ENCODE results near the gene GDPD4.

GDPD4 gene

GRCh38 chr11:77231800-77232199, 69.7 kb downstream of the GDPD4 start:
- DNase-seq, result no peak

GRCh38 chr11:77230878-77231605, 70.4 kb downstream of the GDPD4 start:
- DNase-seq, result no peak

GRCh38 chr11:77223797-77224196, 77.7 kb downstream of the GDPD4 start:
- DNase-seq, result no peak

- no peak for DNase-seq
These were observed 84.3 kb downstream of the GDPD4 start for GRCh38 chr11:77217156-77217555.

- no peak for DNase-seq
These were observed 86.4 kb downstream of the GDPD4 start for GRCh38 chr11:77215106-77215505.

- DNase-seq, result no peak
These were observed 86.9 kb downstream of the GDPD4 start for GRCh38 chr11:77214557-77214956.

- no peak for DNase-seq
These were observed 87.7 kb downstream of the GDPD4 start for GRCh38 chr11:77213589-77214428.

GRCh38 chr11:77213029-77213579, 88.4 kb downstream of the GDPD4 start:
- DNase-seq, result no peak

GRCh38 chr11:77212314-77213007, 89.0 kb downstream of the GDPD4 start:
- no peak for DNase-seq

- DNase-seq, result no peak
These were observed 89.8 kb downstream of the GDPD4 start for GRCh38 chr11:77211594-77212251.

GRCh38 chr11:77211040-77211451, 90.4 kb downstream of the GDPD4 start:
- no peak for DNase-seq

- no peak for DNase-seq
These were observed 91.8 kb downstream of the GDPD4 start for GRCh38 chr11:77209663-77210062.

GRCh38 chr11:77208535-77208934, 93.0 kb downstream of the GDPD4 start:
- DNase-seq, result no peak

GRCh38 chr11:77207618-77208313, 93.7 kb downstream of the GDPD4 start:
- DNase-seq, result no peak

- DNase-seq, result no peak
These were observed 94.4 kb downstream of the GDPD4 start for GRCh38 chr11:77207019-77207485.

GRCh38 chr11:77206264-77207018, 95.0 kb downstream of the GDPD4 start:
- DNase-seq, result no peak

- no peak for DNase-seq
These were observed 95.8 kb downstream of the GDPD4 start for GRCh38 chr11:77205467-77206263.

- DNase-seq, result no peak
These were observed 96.6 kb downstream of the GDPD4 start for GRCh38 chr11:77204754-77205466.

GRCh38 chr11:77203901-77204753, 97.4 kb downstream of the GDPD4 start:
- DNase-seq, result no peak
